ENCODE data around the gene GPR63. TPM values are rescaled to one million over a fixed set of nuclear protein-coding genes. Genes with fewer than 3 reads are reported as not detected.

Gene GPR63
- total and polyA plus RNA-seq, 2 of the 13 experiments (the other 11 are each of a cell fraction or from before 2014, with no cell fraction given) = 0.01 to 0.02 TPM

- no peak for TF ChIP-seq HIVEP1 (CRISPR knock-in tag; IDR thresholded peaks at IDR 0.05)
- no peak for TF ChIP-seq SKI (IDR thresholded peaks at IDR 0.05; ENCODE audit: partially characterized antibody)
- no peak for TF ChIP-seq NFE2L1 (CRISPR knock-in tag; IDR thresholded peaks at IDR 0.05; ENCODE audit: borderline replicate concordance)
- TF ChIP-seq FOXC1 (CRISPR knock-in tag; IDR thresholded peaks at IDR 0.05; ENCODE audit: borderline replicate concordance) = no peak
- TF ChIP-seq THAP9 (CRISPR knock-in tag; IDR thresholded peaks at IDR 0.05; ENCODE audit: borderline replicate concordance) = no peak
- TF ChIP-seq JUN (CRISPR knock-in tag; IDR thresholded peaks at IDR 0.05) = no peak
- TF ChIP-seq ZNF790 (CRISPR knock-in tag; IDR thresholded peaks at IDR 0.05; ENCODE audit: borderline replicate concordance) = no peak
These were observed 12.3 kb upstream of the GPR63 start (continued) for GRCh38 chr6:96849615-96850014.

- no peak for DNase-seq (ENCODE audit: low spot score)
- intact Hi-C loops (cut with micrococcal nuclease; ENCODE audit: unreplicated experiment) = no loop called here
- FAIRE-seq = no peak
- BruUV-seq (replicated peaks) = no TSS peak
- CTCF ChIA-PET (ENCODE audit: low intra/inter-chr PET ratio, low total read pairs) = no interaction called here
- TF ChIP-seq FOXK1 (CRISPR knock-in tag; IDR thresholded peaks at IDR 0.05; ENCODE audit: borderline replicate concordance, low read depth) = no peak
- no peak for TF ChIP-seq HOXD1 (CRISPR knock-in tag; IDR thresholded peaks at IDR 0.05)
- TF ChIP-seq KLF6 (CRISPR knock-in tag; IDR thresholded peaks at IDR 0.05) = no peak
- TF ChIP-seq ZFYVE20 (CRISPR knock-in tag; IDR thresholded peaks at IDR 0.05; ENCODE audit: borderline replicate concordance, low read depth) = no peak
- Histone ChIP-seq H3K9ac (ENCODE audit: insufficient read depth, low read depth, low read length) (no peak overlapping the region), H3K36me3 (replicated peaks in 1 of 2; ENCODE audit: control insufficient read depth in 1 of 2, insufficient read depth in 2 of 2, low read length in 2 of 2) (no peaks in the 10 kb centered on the region), H3K79me2 (ENCODE audit: insufficient read depth, low read length) (no peaks in the 10 kb centered on the region), H3K27ac (ENCODE audit: extremely low read length, insufficient read depth, low read length) (no peak overlapping the region), H4K20me1 (ENCODE audit: insufficient read depth, low read length) (no peaks in the 10 kb centered on the region), H3K4me1 (ENCODE audit: insufficient read depth, low read length) (no peaks in the 10 kb centered on the region), H2AFZ (ENCODE audit: low read length) (no peak overlapping the region), H3K4me3 (replicated peaks in 1 of 3; ENCODE audit: insufficient read depth in 1 of 3, low read depth in 2 of 3, low read length in 3 of 3) (no peak overlapping the region), H3K9me3 (ENCODE audit: low read length) (no peaks in the 10 kb centered on the region), H3K27me3 (ENCODE audit: control insufficient read depth in 1 of 2, insufficient read depth in 2 of 2, low read length in 2 of 2) (no peaks in the 10 kb centered on the region; a peak in 1 of 5 replicates), H3K4me2 (ENCODE audit: low read depth, low read length) (no peak overlapping the region)
- ATAC-seq = no peak
- in situ Hi-C loops (cut with HindIII; ENCODE audit: extremely low pct_ligation_motif_present, low pct_unique_long_range_greater_than_20kb) = no loop called here
- POLR2A ChIA-PET = no interaction called here
These were observed 7.3 kb upstream of the GPR63 start for GRCh38 chr6:96844530-96844929.
